SH-SY5Y (cell line): ENCODE data around the gene HTT.

Source experiments
- GATA2 ChIP-seq: IDR thresholded peaks from 2 replicates; pipeline ENCODE4 v1.6.1; 2011; ENCODE audit warnings: mild to moderate bottlenecking, low read depth, low read length
- GATA3 ChIP-seq: IDR thresholded peaks from 2 replicates; pipeline ENCODE4 v1.6.1; 2011; ENCODE audit warnings: low read depth, mild to moderate bottlenecking, low read length, moderate library complexity

Gene HTT

GRCh38 chr4:3074078-3074845 lies at the start of gene HTT, which contains the start of gene HTT-AS:
Gene HTT (plus strand): TSS chr4:3074681. CDS start chr4:3074826, 145 bp downstream.
Gene HTT-AS (minus strand): TSS chr4:3074538.
- TF ChIP-seq GATA2 (no peak), GATA3 (no peak)

- no peak for TF ChIP-seq GATA3
- no peak for TF ChIP-seq GATA2
Measured at GRCh38 chr4:3025881-3026280, 48.6 kb upstream of the HTT start.

GRCh38 chr4:3026540-3026939 lies 47.9 kb upstream of the HTT start:
- TF ChIP-seq GATA3 (no peak), GATA2 (no peak)

- TF ChIP-seq GATA3 (no peak), GATA2 (no peak)
Measured at GRCh38 chr4:3029464-3029863, 45.0 kb upstream of the HTT start.

- TF ChIP-seq GATA3 (no peak), GATA2 (no peak)
Measured at GRCh38 chr4:3030566-3031356, 43.7 kb upstream of the HTT start.

- TF ChIP-seq GATA3 = no peak
- TF ChIP-seq GATA2 = no peak
Measured at GRCh38 chr4:3031357-3032082, 43.0 kb upstream of the HTT start.

- TF ChIP-seq GATA2 = no peak
- TF ChIP-seq GATA3 = no peak
Measured at GRCh38 chr4:3034231-3034630, 40.2 kb upstream of the HTT start.

- TF ChIP-seq GATA3 (no peak), GATA2 (no peak)
Measured at GRCh38 chr4:3035249-3035648, 39.2 kb upstream of the HTT start.

GRCh38 chr4:3035674-3036073 lies 38.8 kb upstream of the HTT start:
- no peak for TF ChIP-seq GATA2
- no peak for TF ChIP-seq GATA3

- TF ChIP-seq GATA3 = no peak
- no peak for TF ChIP-seq GATA2
Measured at GRCh38 chr4:3036131-3036952, 38.1 kb upstream of the HTT start.

- TF ChIP-seq GATA2 = no peak
- TF ChIP-seq GATA3 = no peak
Measured at GRCh38 chr4:3037957-3038461, 36.5 kb upstream of the HTT start.

GRCh38 chr4:3039706-3040366 lies 34.6 kb upstream of the HTT start:
- no peak for TF ChIP-seq GATA3
- TF ChIP-seq GATA2 = no peak

GRCh38 chr4:3040452-3041191 lies 33.9 kb upstream of the HTT start:
- TF ChIP-seq GATA2 = no peak
- no peak for TF ChIP-seq GATA3
